Measurements from ENCODE around the gene CEMIP.

The CEMIP gene

DNA sequence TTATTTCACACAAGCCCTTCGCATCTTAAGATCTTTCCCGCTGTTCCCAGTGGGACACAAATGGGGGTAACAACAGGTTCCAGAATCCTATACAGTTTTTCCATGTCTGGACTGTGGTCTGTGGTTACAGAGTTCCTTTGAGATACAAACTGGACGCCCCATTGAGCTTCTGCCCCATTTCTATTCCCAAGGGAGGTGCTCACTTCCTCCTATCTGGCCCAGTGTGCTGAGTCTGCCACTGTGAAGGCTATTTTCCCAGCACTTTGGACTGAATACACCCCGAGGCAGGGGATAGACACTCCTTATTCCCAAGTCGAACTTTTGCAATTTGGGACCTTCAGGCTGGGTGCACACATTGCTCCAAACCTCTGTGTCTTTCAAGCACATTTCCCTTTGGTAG is 166.4 kb downstream of the CEMIP start:
- Histone ChIP-seq H3K4me2 (ENCODE audit: low read depth, low read length) (no peak overlapping the region), H3K9me2 (replicated peaks; ENCODE audit: insufficient read depth, low read length) (no peaks in the 10 kb centered on the region), H3K36me3 (replicated peaks; ENCODE audit: insufficient read depth, low read length) (no peaks in the 10 kb centered on the region), H3K27me3 (replicated peaks; ENCODE audit: insufficient read depth, low read length) (no peaks in the 10 kb centered on the region), H3K9ac (ENCODE audit: low read length) (no peak overlapping the region), H3K4me3 (ENCODE audit: low read length) (no peak overlapping the region), H4K20me1 (ENCODE audit: insufficient read depth, low read length) (no peaks in the 10 kb centered on the region), H3K27ac (ENCODE audit: low read length) (no peak overlapping the region), H3K79me2 (ENCODE audit: low read length) (no peaks in the 10 kb centered on the region), H3K9me3 (replicated peaks; ENCODE audit: insufficient read depth, low read length) (no peaks in the 10 kb centered on the region), H3K4me1 (ENCODE audit: low read length) (no peaks in the 10 kb centered on the region), H3F3A (ENCODE audit: insufficient read depth, low read length) (no peaks in the 10 kb centered on the region), H2AFZ (ENCODE audit: low read length) (no peak overlapping the region)
- DNase-seq = no peak
- TF ChIP-seq, protein P1, sequence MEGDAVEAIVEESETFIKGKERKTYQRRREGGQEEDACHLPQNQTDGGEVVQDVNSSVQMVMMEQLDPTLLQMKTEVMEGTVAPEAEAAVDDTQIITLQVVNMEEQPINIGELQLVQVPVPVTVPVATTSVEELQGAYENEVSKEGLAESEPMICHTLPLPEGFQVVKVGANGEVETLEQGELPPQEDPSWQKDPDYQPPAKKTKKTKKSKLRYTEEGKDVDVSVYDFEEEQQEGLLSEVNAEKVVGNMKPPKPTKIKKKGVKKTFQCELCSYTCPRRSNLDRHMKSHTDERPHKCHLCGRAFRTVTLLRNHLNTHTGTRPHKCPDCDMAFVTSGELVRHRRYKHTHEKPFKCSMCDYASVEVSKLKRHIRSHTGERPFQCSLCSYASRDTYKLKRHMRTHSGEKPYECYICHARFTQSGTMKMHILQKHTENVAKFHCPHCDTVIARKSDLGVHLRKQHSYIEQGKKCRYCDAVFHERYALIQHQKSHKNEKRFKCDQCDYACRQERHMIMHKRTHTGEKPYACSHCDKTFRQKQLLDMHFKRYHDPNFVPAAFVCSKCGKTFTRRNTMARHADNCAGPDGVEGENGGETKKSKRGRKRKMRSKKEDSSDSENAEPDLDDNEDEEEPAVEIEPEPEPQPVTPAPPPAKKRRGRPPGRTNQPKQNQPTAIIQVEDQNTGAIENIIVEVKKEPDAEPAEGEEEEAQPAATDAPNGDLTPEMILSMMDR (IDR thresholded peaks at IDR 0.05; ENCODE audit: low read length) = no peak
- TF ChIP-seq EZH2 (optimal IDR thresholded peaks at IDR 0.05; ENCODE audit: low read depth, low read length) = no peak
- TF ChIP-seq EZH2phosphoT487 (IDR thresholded peaks at IDR 0.05; ENCODE audit: low read length) = no peak

DNA sequence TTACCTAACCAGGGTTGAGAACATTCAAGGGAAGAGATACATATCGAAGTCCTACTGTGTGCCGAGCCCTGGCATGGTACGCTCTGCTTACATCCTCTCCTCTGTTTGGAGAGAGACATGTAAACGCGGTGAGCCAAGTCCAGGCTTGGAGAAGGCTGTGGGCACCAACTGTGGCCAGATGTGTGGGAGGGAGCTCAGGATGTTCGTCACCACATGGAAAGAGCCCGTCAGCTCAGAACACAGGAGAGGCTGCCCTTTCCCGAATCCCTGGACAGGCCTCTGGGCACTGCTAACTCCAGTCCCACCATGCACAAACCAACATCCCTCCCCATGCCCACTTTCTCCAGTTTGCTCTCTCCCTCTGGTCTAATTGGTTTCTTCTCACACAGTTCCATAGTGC is 167.4 kb downstream of the CEMIP start:
- H3K36me3 ChIP-seq (replicated peaks; ENCODE audit: insufficient read depth, low read length) = no peaks in the 10 kb centered on the region
- no peaks in the 10 kb centered on the region for H3K9me3 ChIP-seq (replicated peaks; ENCODE audit: insufficient read depth, low read length)
- H3K27me3 ChIP-seq (replicated peaks; ENCODE audit: insufficient read depth, low read length) = no peaks in the 10 kb centered on the region
- DNase-seq = no peak
- no peaks in the 10 kb centered on the region for H3F3A ChIP-seq (ENCODE audit: insufficient read depth, low read length)
- H3K9ac ChIP-seq (ENCODE audit: low read length) = no peak overlapping the region
- no peak overlapping the region for H3K4me2 ChIP-seq (ENCODE audit: low read depth, low read length)
- TF ChIP-seq EZH2 (optimal IDR thresholded peaks at IDR 0.05; ENCODE audit: low read depth, low read length) (no peak), EZH2phosphoT487 (IDR thresholded peaks at IDR 0.05; ENCODE audit: low read length) (no peak)
- TF ChIP-seq, protein P1 (IDR thresholded peaks at IDR 0.05; ENCODE audit: low read length) = no peak
- H3K27ac ChIP-seq (ENCODE audit: low read length) = no peak overlapping the region
- no peaks in the 10 kb centered on the region for H4K20me1 ChIP-seq (ENCODE audit: insufficient read depth, low read length)
- no peaks in the 10 kb centered on the region for H3K9me2 ChIP-seq (replicated peaks; ENCODE audit: insufficient read depth, low read length)
- H3K4me1 ChIP-seq (ENCODE audit: low read length) = no peaks in the 10 kb centered on the region
- H3K79me2 ChIP-seq (ENCODE audit: low read length) = no peaks in the 10 kb centered on the region
- H2AFZ ChIP-seq (ENCODE audit: low read length) = no peak overlapping the region
- no peak overlapping the region for H3K4me3 ChIP-seq (ENCODE audit: low read length)

DNA sequence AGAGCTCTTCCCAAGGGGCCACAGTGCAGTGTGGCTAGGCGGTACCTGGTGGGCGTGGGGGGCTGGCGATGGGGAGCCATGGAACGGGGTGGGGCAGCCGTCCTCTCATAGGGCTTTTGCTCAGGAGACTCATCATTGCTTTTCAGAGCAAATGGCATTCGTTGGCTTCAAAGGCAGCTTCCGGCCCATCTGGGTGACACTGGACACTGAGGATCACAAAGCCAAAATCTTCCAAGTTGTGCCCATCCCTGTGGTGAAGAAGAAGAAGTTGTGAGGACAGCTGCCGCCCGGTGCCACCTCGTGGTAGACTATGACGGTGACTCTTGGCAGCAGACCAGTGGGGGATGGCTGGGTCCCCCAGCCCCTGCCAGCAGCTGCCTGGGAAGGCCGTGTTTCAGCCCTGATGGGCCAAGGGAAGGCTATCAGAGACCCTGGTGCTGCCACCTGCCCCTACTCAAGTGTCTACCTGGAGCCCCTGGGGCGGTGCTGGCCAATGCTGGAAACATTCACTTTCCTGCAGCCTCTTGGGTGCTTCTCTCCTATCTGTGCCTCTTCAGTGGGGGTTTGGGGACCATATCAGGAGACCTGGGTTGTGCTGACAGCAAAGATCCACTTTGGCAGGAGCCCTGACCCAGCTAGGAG is 169.6 kb downstream of the CEMIP start:
- Histone ChIP-seq H3K9me3 (replicated peaks; ENCODE audit: insufficient read depth, low read length) (no peaks in the 10 kb centered on the region), H3K4me1 (ENCODE audit: low read length) (no peaks in the 10 kb centered on the region), H3F3A (ENCODE audit: insufficient read depth, low read length) (no peaks in the 10 kb centered on the region), H3K36me3 (replicated peaks; ENCODE audit: insufficient read depth, low read length) (no peaks in the 10 kb centered on the region), H3K9ac (ENCODE audit: low read length) (no peak overlapping the region), H3K27ac (ENCODE audit: low read length) (no peak overlapping the region), H2AFZ (ENCODE audit: low read length) (no peak overlapping the region), H3K4me2 (ENCODE audit: low read depth, low read length) (no peak overlapping the region), H3K9me2 (replicated peaks; ENCODE audit: insufficient read depth, low read length) (no peaks in the 10 kb centered on the region), H4K20me1 (ENCODE audit: insufficient read depth, low read length) (no peaks in the 10 kb centered on the region), H3K27me3 (replicated peaks; ENCODE audit: insufficient read depth, low read length) (no peaks in the 10 kb centered on the region), H3K79me2 (ENCODE audit: low read length) (no peaks in the 10 kb centered on the region), H3K4me3 (ENCODE audit: low read length) (no peak overlapping the region)
- TF ChIP-seq, protein P1 (IDR thresholded peaks at IDR 0.05; ENCODE audit: low read length) = no peak
- TF ChIP-seq EZH2 (optimal IDR thresholded peaks at IDR 0.05; ENCODE audit: low read depth, low read length) (no peak), EZH2phosphoT487 (IDR thresholded peaks at IDR 0.05; ENCODE audit: low read length) (no peak)
- no peak for DNase-seq

All from MM.1S (cell line).